Measurements from ENCODE around the gene LMNTD2. TPM values are rescaled to one million over a fixed set of nuclear protein-coding genes. Genes with fewer than 3 reads are reported as not detected.

LMNTD2 gene
- total and polyA plus RNA-seq, 2 donors (not counting 3 experiments of a cell fraction or from before 2014, with no cell fraction given) = 2.1 to 2.6 TPM

DNA sequence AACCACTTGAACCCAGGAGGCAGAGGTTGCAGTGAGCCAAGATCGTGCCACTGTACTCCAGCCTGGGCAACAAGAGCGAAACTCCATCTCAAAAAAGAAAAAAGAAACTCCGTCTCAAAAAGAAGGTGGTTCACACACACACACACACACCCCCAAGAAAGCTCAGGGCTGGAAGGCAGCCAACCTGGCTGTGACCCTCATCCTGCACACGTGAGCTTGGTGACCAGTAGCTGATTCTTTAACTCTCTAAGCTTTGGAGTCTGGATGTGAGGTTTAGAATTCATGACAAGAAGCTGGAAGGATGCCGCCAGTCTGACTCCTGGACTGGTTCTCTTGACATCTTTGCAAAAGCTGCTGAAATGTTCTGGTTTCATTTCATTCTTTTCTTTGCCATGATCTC is 51.6 kb downstream of the LMNTD2 start:
- FAIRE-seq (no peak), DNase-seq (ENCODE audit: low read depth, low spot score) (no peak)
- Histone ChIP-seq H3K9ac (replicated peaks; ENCODE audit: extremely low read depth, insufficient read depth, low read length) (no peak overlapping the region), H3K36me3 (ENCODE audit: control insufficient read depth in 2 of 2, extremely low read depth in 1 of 2, insufficient read depth in 2 of 2, low read length in 2 of 2) (no peaks in the 10 kb centered on the region), H2AFZ (ENCODE audit: low read depth, low read length) (no peak overlapping the region), H3K79me2 (ENCODE audit: control insufficient read depth, insufficient read depth, low read length) (peaks cover 14% of the 10 kb centered on the region), H4K20me1 (replicated peaks; ENCODE audit: control insufficient read depth, extremely low read depth, insufficient read depth, low read length) (no peaks in the 10 kb centered on the region), H3K4me1 (ENCODE audit: control insufficient read depth, extremely low read depth, insufficient read depth, low read length) (peaks cover 20% of the 10 kb centered on the region), H3K27ac (ENCODE audit: insufficient read depth, low read depth, low read length) (no peak overlapping the region), H3K9me1 (replicated peaks; ENCODE audit: control insufficient read depth, extremely low read depth, insufficient read depth, low read length) (no peaks in the 10 kb centered on the region), H3K9me3 (replicated peaks; ENCODE audit: control insufficient read depth, insufficient read depth, low read length) (no peaks in the 10 kb centered on the region), H3K4me2 (ENCODE audit: insufficient read depth, low read length) (no peak overlapping the region), H3K4me3 (replicated peaks in 1 of 3; ENCODE audit: insufficient read depth in 1 of 3, low read depth in 1 of 3, low read length in 3 of 3) (no peak overlapping the region), H3K27me3 (ENCODE audit: control insufficient read depth in 2 of 2, insufficient read depth in 2 of 2, low read length in 2 of 2) (no peaks in the 10 kb centered on the region)
- dilution Hi-C loops (cut with MboI; ENCODE audit: extremely low pct_ligation_motif_present, low sequenced_read_pairs) = no loop called here
- intact Hi-C loops (cut with micrococcal nuclease) = no loop called here
- ChIA-PET POLR2A (no interaction called here), CTCF (interaction anchor here (1.4 kb wide), 1 partner anchor 10 kb away, joined by 6 read pairs; no protein-coding TSS in a partner anchor)
- TF ChIP-seq FOS (IDR thresholded peaks at IDR 0.05; ENCODE audit: borderline replicate concordance, insufficient read depth, low read length) (no peak), JUN (IDR thresholded peaks at IDR 0.05; ENCODE audit: borderline replicate concordance, insufficient read depth, insufficient read length, low read depth) (no peak), GATA2 (IDR thresholded peaks at IDR 0.05; ENCODE audit: insufficient read depth, insufficient read length, low read depth, low read length) (no peak), EZH2 (IDR thresholded peaks at IDR 0.05; ENCODE audit: borderline replicate concordance, low read depth, low read length, severe bottlenecking) (no peak), POLR2A (IDR thresholded peaks at IDR 0.05; ENCODE audit: low read depth, low read length) (no peak), POLR2AphosphoS5 (IDR thresholded peaks at IDR 0.05; ENCODE audit: insufficient read depth, low read depth, low read length) (no peak), MYC (IDR thresholded peaks at IDR 0.05; ENCODE audit: low read depth, low read length) (no peak), MAX (IDR thresholded peaks at IDR 0.05; ENCODE audit: insufficient read depth, insufficient read length) (no peak)
- TF ChIP-seq, protein P1, sequence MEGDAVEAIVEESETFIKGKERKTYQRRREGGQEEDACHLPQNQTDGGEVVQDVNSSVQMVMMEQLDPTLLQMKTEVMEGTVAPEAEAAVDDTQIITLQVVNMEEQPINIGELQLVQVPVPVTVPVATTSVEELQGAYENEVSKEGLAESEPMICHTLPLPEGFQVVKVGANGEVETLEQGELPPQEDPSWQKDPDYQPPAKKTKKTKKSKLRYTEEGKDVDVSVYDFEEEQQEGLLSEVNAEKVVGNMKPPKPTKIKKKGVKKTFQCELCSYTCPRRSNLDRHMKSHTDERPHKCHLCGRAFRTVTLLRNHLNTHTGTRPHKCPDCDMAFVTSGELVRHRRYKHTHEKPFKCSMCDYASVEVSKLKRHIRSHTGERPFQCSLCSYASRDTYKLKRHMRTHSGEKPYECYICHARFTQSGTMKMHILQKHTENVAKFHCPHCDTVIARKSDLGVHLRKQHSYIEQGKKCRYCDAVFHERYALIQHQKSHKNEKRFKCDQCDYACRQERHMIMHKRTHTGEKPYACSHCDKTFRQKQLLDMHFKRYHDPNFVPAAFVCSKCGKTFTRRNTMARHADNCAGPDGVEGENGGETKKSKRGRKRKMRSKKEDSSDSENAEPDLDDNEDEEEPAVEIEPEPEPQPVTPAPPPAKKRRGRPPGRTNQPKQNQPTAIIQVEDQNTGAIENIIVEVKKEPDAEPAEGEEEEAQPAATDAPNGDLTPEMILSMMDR (IDR thresholded peaks at IDR 0.05; ENCODE audit: extremely low read depth in 1 of 2, insufficient read depth in 1 of 2, low read depth in 1 of 2, low read length in 2 of 2) = no peak
- no TSS peak for BruUV-seq (replicated peaks)
